HAP-1 (cell line): ENCODE measurements around the gene GRB10.

Source experiments
- DNase-seq, 2 experiments: peaks; one replicate each; pipeline ENCODE4 v3.0.0-alpha.2; 2016 to 2020; ENCODE audit warnings: low spot score in 2 of 2
- H3K27me3 ChIP-seq: fragments of 250-450 bp; sonication (Bioruptor Pico); 2 replicates; pipeline ENCODE4 v1.5.1; 2020; ENCODE audit warnings: low read depth, mild to moderate bottlenecking, moderate library complexity
- H3K36me3 ChIP-seq: fragments of 250-450 bp; sonication (Bioruptor Pico); replicated peaks from 2 replicates; pipeline ENCODE4 v1.5.1; 2020; ENCODE audit warnings: mild to moderate bottlenecking
- H3K4me1 ChIP-seq: fragments of 250-450 bp; sonication (Bioruptor Pico); 2 replicates; pipeline ENCODE4 v1.5.1; 2020; ENCODE audit warnings: mild to moderate bottlenecking
- H3K4me3 ChIP-seq: fragments of 250-450 bp; sonication (Bioruptor Pico); 2 replicates; pipeline ENCODE4 v1.5.1; 2020; ENCODE audit warnings: mild to moderate bottlenecking, moderate library complexity
- H3K9me3 ChIP-seq: fragments of 250-450 bp; sonication (Bioruptor Pico); 2 replicates; pipeline ENCODE4 v1.5.1; 2020; ENCODE audit warnings: mild to moderate bottlenecking, moderate library complexity
- in situ Hi-C: fragments of 300-500 bp; cut with MboI; formaldehyde crosslinking; loops from 3 replicates; pipeline ENCODE4 v1.14.3; 2020; ENCODE audit warnings: low sequenced_read_pairs, inconsistent platforms, mixed read lengths

Gene GRB10

GRCh38 chr7:50676740-50677637, 105.7 kb downstream of the GRB10 start:
- Histone ChIP-seq H3K36me3 (peaks cover 1% of the 10 kb centered on the region), H3K27me3 (no peaks in the 10 kb centered on the region), H3K4me1 (peaks cover 13% of the 10 kb centered on the region), H3K9me3 (no peaks in the 10 kb centered on the region), H3K4me3 (no peak overlapping the region)
- DNase-seq: no peak
- in situ Hi-C loops: no loop called here

DNA sequence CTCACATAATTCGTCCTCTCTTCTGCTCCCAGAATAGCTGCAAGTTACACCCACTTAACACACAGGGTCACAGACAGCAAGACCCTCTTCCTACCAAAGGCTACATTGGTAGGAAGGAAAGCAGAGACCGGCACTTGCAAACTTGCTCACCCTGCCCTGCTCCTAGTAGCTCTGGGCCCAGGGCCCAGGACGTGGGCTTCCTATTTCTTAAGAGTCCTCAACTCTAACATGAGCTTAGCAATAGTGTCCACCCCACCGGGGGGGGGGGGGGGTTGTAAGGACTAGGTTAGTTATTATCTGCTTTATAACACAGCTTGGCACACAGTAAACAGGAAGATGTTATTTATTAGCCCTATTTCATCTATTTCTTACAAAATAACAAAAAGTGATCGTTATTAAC, 106.6 kb downstream of the GRB10 start:
- Histone ChIP-seq H3K4me1 (peaks cover 7% of the 10 kb centered on the region), H3K27me3 (no peaks in the 10 kb centered on the region)
- in situ Hi-C loops: no loop called here

DNA sequence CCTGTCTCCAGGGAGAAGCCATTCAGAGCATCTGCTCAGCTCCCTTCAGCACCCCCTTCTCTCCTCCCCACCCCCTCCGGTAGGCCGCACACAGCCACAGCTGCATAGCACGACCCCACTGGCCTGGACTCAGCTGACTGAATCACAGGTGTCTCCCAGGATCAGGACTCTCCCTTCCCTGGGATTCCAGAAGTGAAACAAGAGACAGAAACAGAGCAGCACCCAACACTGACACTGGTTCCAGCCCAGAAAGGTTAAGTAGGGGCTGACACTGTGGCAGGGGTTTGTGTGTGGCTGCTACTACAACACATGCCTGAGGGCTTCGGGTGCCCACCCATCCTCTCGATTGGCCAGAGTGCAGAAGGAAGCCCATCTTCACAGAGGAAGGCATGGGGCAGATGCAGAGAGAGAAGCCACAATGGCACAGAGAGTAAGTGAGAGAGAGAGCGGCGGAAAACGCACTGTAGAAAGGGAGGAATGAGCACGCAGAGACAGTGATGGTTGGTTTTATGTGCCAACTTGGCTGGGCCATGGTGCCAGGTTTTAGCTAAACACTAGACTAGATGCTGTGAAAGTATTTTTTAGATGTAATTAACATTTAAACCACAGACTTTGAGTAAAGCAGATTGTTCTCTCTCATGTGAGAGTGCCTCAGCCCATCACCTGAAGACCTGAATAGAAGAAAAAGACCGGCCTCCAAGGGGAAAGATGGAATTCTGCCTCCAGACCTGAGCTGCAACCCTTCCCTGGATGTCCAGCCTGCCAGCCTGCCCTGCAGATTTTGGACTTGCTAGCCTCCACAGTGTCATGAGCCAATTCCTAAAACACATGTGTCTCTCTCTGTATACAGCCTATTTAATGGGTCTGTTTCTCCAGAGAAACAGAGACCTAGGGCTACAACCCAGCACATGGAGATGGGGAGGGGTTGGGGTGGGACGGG, 107.5 kb downstream of the GRB10 start:
- no peak for DNase-seq

More for the DNA sequence above, 106.6 kb downstream of the GRB10 start:
- DNase-seq: no peak
- Histone ChIP-seq H3K36me3 (peaks cover 8% of the 10 kb centered on the region), H3K9me3 (no peaks in the 10 kb centered on the region), H3K4me3 (no peak overlapping the region)

DNA sequence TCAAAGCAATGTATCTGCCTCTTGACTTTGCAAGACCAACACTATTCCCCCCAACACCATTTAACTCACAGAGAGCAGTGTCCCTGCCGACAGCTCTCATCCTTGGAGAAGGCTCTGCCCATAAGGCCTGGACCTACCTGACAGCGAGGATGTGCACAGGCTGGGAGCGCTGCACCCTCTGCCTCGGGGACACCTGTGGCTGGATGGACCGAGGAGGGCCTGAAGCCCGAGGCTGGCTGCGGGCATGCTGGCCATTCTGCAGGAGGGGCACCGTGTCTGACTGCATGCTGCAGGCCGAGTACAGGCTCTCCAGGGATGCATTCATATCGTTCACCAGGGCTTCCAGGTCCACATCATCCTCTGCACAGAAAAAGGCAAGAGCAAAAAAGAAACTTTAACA, 108.4 kb downstream of the GRB10 start:
- no peaks in the 10 kb centered on the region for H3K9me3 ChIP-seq
- no peak overlapping the region for H3K4me3 ChIP-seq
- no peak for DNase-seq
- peaks cover 17% of the 10 kb centered on the region for H3K36me3 ChIP-seq
- H3K4me1 ChIP-seq: no peaks in the 10 kb centered on the region
- in situ Hi-C loops: no loop called here
- no peaks in the 10 kb centered on the region for H3K27me3 ChIP-seq

More for the DNA sequence above, 107.5 kb downstream of the GRB10 start:
- H3K36me3 ChIP-seq: peaks cover 11% of the 10 kb centered on the region
- no peaks in the 10 kb centered on the region for H3K9me3 ChIP-seq
- no peak overlapping the region for H3K4me3 ChIP-seq
- H3K27me3 ChIP-seq: no peaks in the 10 kb centered on the region
- H3K4me1 ChIP-seq: no peaks in the 10 kb centered on the region
- in situ Hi-C loops: no loop called here

GRCh38 chr7:50673096-50673495, 109.6 kb downstream of the GRB10 start:
- Histone ChIP-seq H3K4me1 (no peaks in the 10 kb centered on the region), H3K9me3 (no peaks in the 10 kb centered on the region), H3K27me3 (no peaks in the 10 kb centered on the region), H3K4me3 (no peak overlapping the region), H3K36me3 (peaks cover 17% of the 10 kb centered on the region)
- in situ Hi-C loops: no loop called here
- no peak for DNase-seq

- Histone ChIP-seq H3K27me3 (no peaks in the 10 kb centered on the region), H3K9me3 (no peaks in the 10 kb centered on the region), H3K36me3 (peaks cover 17% of the 10 kb centered on the region), H3K4me3 (no peak overlapping the region), H3K4me1 (no peaks in the 10 kb centered on the region)
- DNase-seq: no peak
- in situ Hi-C loops: no loop called here
Measured at GRCh38 chr7:50672045-50672444, 110.7 kb downstream of the GRB10 start.

- Histone ChIP-seq H3K4me3 (no peak overlapping the region), H3K36me3 (peaks cover 17% of the 10 kb centered on the region)
- in situ Hi-C loops: no loop called here
Measured at GRCh38 chr7:50671386-50671785, 111.3 kb downstream of the GRB10 start.

DNA sequence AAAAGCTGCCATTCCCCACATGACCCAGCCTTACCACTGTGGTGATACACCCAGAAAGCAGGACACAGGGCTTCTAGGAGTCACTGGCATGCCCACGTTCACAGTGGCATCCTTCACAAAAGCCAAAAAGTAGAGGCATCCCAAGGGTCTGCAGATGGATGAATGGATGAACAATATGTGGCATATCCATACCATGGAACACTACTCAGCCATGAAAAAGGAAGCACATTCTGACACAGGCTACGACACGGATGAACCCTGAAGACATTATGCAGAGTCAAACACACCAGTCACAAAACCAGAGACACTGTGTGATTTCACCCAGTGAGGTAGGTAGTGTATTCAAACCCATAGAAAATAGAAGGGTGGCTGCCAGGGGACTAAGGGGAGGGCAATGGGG, 112.8 kb downstream of the GRB10 start:
- no peaks in the 10 kb centered on the region for H3K4me1 ChIP-seq
- peaks cover 18% of the 10 kb centered on the region for H3K36me3 ChIP-seq
- in situ Hi-C loops: no loop called here

More at GRCh38 chr7:50671386-50671785, 111.3 kb downstream of the GRB10 start:
- H3K9me3 ChIP-seq: no peaks in the 10 kb centered on the region
- no peaks in the 10 kb centered on the region for H3K27me3 ChIP-seq
- no peaks in the 10 kb centered on the region for H3K4me1 ChIP-seq
- no peak for DNase-seq

DNA sequence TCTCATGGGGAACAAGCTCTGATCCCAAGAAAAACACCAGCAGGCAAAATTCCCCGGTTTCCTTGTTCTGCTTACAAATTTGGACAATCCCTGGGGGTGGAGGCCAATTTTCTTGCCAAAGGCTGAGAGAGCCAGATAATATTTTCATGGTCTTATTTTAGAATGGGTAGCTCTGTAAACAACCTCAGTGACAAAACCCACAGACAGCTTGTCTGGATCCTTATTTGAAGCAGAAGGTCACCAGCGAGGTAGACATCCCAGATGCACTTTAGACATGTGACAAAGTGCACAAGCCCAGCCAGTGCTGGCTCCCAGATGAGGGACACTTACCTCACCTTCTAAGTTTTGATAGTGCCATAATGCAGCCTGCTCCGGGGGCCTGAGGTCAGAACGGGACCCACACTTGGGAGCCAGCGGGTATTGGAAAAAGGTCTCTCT, 114.9 kb downstream of the GRB10 start:
- Histone ChIP-seq H3K36me3 (peaks cover 19% of the 10 kb centered on the region), H3K27me3 (no peaks in the 10 kb centered on the region), H3K9me3 (no peaks in the 10 kb centered on the region), H3K4me3 (no peak overlapping the region), H3K4me1 (no peaks in the 10 kb centered on the region)
- DNase-seq: no peak
- in situ Hi-C loops: no loop called here

More for the DNA sequence above, 112.8 kb downstream of the GRB10 start:
- no peaks in the 10 kb centered on the region for H3K27me3 ChIP-seq
- DNase-seq: no peak
- H3K4me3 ChIP-seq: no peak overlapping the region
- no peaks in the 10 kb centered on the region for H3K9me3 ChIP-seq

DNA sequence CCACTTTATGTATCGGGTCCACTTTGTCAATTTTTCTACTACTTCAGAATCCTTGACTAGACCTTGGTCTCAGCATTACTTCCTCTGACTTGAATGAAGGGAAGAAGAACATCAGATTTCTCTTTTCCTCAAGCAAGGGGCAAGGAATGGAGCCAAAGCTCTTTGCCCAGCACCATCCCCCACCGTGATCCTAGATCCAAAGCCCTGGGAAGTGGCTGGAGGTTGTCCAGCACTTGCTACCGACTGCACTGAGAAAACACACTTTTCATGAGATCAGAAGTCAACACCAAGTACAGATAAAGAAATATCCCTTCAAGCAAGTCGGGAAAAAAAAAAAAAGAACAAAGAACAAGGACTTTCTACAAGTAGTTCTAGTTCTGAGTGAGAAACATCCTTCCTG, 115.4 kb downstream of the GRB10 start:
- Histone ChIP-seq H3K4me3 (no peak overlapping the region), H3K36me3 (peaks cover 19% of the 10 kb centered on the region), H3K27me3 (no peaks in the 10 kb centered on the region), H3K4me1 (no peaks in the 10 kb centered on the region), H3K9me3 (no peaks in the 10 kb centered on the region)
- in situ Hi-C loops: no loop called here
- no peak for DNase-seq

GRCh38 chr7:50666124-50666496, 116.6 kb downstream of the GRB10 start:
- Histone ChIP-seq H3K36me3 (peaks cover 11% of the 10 kb centered on the region), H3K9me3 (no peaks in the 10 kb centered on the region), H3K4me1 (no peaks in the 10 kb centered on the region), H3K4me3 (no peak overlapping the region), H3K27me3 (no peaks in the 10 kb centered on the region)
- no peak for DNase-seq
- in situ Hi-C loops: no loop called here

DNA sequence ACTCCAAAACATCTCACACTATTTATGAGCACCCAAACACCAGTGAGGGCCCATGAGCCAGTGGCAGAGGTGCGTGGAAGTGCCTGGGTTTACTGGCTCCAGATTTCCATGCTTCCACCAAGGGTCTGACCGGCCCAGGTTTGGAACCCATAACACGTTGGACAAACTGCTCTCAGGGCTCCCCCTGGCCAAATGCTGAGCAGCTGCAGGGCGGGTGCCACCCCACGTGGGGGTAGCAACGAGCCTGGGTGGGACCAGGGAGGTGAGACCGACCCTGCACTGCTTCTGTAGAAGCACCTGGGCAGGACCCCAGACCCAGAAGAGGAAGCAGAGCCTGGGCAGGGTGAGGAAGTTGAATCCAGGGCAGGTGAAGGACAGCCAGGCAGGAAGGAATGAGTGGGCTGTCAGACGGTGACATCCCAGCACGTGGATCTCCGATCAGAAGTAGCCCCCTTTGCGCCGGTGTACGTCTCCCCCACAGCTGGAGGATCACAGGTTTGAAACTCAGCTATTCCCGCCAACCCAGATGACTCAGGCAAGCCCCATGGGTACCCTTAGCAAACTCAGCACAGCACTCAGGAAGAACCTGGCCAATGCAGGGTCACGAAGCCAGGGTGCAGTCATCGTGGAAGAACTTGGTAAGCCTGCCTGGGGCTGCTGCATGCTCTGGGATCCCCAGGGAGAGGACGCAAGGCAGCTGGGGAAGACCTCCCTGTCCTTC, 117.1 kb downstream of the GRB10 start:
- in situ Hi-C loops: no loop called here
- DNase-seq: no peak
- no peaks in the 10 kb centered on the region for H3K4me1 ChIP-seq
- no peak overlapping the region for H3K4me3 ChIP-seq
- H3K36me3 ChIP-seq: peaks cover 8% of the 10 kb centered on the region
- no peaks in the 10 kb centered on the region for H3K27me3 ChIP-seq
- no peaks in the 10 kb centered on the region for H3K9me3 ChIP-seq

- H3K9me3 ChIP-seq: no peaks in the 10 kb centered on the region
- in situ Hi-C loops: no loop called here
- H3K4me1 ChIP-seq: no peaks in the 10 kb centered on the region
- no peak overlapping the region for H3K4me3 ChIP-seq
- no peak for DNase-seq
- H3K27me3 ChIP-seq: no peaks in the 10 kb centered on the region
- peaks cover 8% of the 10 kb centered on the region for H3K36me3 ChIP-seq
Measured at GRCh38 chr7:50664937-50665336, 117.8 kb downstream of the GRB10 start.
